Esophagus squamous epithelium (tissue), 4 donors: ENCODE data around the gene NDC1.

Experiments used
- CTCF ChIP-seq, 6 experiments: fragments of 450-650 bp in 4 of 6; fragments of 200-600 bp in 2 of 6; sonication (generic) in 2 of 6; IDR thresholded peaks; one replicate each; pipeline ENCODE4 v1.5.1; 2016 to 2019; ENCODE audit warnings: antibody characterized with exemption in 6 of 6, mild to moderate bottlenecking in 4 of 6, moderate library complexity in 4 of 6
- POLR2A ChIP-seq, 4 donors: fragments of 450-650 bp; IDR thresholded peaks; one replicate each; pipeline ENCODE4 v1.6.1; 2017; ENCODE audit warnings: antibody characterized with exemption in 4 of 4, mild to moderate bottlenecking in 4 of 4, moderate library complexity in 3 of 4

- TF ChIP-seq CTCF (IDR thresholded peaks at IDR 0.05) (no peak), POLR2A (IDR thresholded peaks at IDR 0.05) (no peak)
Measured at GRCh38 chr1:53804791-53805505, 33.1 kb downstream of the NDC1 start.
